ENCODE measurements around the gene SLC2A4RG. TPM values are rescaled to one million over a fixed set of nuclear protein-coding genes. Genes with fewer than 3 reads are reported as not detected.

SLC2A4RG gene
- total RNA-seq, 1 experiment from 2014 or later: 200 TPM

DNA sequence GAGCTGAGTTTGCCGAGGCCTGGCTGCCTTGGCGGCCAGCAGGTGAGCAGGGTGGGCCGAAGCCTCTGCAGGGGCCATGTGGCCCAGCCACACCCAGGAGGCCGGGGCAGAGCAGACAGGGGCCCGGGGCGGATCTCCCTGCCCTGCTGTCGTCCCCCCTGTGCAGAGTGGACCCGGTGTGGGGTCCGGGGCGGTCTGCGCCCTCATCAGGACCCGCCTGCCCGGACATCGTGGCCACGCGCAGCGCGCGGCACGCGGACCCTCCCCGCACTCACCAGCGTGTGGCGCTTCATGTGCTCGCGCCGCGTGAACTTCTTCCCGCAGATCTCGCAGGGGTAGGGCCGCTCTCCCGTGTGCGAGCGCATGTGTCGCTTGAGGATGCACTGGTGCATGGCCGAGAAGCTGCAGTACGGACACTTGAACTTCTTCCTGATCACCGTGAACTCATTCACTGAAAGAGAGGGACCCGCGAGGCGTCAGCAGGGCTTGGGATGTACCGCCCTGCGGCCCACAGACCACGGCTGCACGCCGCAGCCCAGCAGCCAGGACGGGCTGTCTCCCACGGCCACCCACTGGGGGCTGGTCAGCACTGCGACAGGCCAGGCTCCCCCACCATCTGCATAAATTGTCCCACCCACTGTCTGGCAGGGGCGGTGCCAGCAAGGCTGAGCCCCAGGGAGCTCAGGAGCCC is 13.0 kb downstream of the SLC2A4RG start:
- no peak for DNase-seq (ENCODE audit: low spot score)

DNA sequence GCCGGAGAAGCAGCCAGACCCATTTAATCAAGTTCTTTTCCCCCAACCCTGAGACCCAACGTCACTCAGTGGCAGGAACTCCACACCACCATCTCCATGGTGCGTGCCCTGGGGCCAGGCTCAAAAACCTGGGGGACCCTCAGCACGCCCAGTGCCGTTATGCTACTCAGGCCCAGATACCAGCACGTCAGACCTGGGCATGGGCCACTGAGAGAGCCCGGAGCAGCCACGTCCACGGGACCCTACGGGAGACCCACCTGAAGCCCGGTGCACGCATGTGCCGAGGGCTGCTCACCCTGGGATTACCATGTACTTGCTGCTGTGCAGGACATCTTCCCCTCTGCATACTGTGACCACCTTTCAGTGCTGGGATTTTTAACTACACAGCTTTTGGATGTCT is 13.8 kb downstream of the SLC2A4RG start:
- DNase-seq (ENCODE audit: low spot score): no peak

DNA sequence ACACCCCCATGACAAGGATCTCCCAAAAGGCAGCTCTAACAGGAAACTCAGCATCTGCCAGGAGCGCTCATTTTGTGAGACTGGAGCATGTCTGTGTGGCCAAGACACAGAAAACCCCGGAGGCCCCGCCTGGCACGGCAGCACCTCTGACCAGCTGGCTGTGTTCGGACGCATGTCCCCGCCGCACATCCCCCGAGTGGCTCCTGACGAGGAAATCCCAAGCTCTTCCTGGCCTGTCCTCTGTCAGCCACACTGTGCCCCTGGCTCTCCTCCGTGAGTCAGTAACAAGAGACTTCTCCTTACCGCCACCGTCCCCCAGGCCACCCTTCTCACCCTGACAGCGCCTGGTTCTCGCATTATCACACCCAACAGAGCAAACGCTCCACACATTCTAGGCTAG is 14.4 kb downstream of the SLC2A4RG start:
- no peak for DNase-seq (ENCODE audit: low spot score)

DNA sequence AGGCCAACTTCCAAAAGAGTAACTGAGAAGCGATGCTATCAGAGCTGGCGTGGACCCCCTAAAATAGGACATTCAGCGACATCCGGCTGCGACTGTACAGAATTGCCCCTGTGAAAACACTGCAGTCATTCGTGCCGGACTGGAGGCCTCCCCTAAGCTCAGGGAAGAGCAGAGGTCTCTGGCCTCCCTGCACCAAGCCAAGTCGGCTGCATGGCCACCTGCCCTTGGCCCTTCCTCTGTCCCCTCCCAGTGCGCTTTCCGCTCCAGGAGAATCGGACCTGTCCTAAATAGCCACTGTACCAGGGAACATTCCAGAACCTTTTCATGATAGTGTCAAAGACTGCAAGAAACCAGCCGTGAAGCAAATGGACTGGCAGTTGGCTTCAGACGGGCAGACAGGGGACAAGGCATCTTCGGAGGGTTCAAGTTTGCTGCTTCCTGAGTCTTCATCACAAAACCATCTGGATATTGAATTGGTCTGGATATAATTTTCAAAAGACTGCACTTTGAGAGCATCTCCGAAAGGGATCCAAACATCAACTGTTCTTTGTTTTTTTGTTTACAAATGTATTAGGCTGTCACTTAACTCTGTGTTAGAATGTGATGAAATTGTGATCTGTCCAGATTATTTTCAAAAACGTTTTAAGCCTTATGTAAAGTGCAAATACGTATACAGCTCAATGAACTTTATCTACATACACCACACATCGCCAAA is 16.5 kb downstream of the SLC2A4RG start:
- no peak for DNase-seq (ENCODE audit: low spot score)

DNA sequence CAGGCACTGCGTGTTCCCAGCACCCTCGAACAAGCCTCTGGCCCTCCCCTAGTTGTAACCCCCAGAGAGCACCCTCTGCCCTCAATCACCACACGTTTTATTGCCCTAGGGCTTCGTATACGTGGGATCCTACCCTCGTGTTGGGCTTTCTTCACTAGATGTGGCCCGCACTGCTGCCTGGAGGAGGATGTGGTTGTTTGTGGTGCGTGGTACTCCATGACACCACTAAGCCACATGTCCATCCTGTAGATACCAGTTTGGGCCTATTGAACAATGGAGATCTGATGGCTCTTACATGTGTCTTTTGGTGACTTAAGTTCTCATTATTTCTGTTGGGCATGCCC is 17.0 kb downstream of the SLC2A4RG start:
- no peak for DNase-seq (ENCODE audit: low spot score)

DNA sequence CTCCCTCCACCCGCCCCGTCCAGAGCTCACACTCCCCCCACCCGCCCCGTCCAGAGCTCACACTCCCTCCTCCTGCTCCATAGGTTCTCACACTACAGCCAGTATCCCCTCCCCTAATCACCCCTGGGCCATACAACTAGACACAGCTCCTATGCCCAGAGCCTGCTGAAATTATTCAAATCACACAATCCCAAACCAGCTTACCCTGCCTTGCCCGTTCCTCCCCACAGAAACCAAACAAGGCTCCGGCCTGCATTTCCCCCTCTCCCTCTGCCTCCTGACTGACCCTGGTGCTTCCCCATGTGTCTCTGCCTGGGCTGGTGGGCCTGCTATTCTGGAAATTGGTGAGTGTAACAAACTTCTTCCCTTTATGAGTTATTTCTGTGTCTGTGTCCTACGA is 18.6 kb downstream of the SLC2A4RG start:
- no peak for DNase-seq (ENCODE audit: low spot score)

DNA sequence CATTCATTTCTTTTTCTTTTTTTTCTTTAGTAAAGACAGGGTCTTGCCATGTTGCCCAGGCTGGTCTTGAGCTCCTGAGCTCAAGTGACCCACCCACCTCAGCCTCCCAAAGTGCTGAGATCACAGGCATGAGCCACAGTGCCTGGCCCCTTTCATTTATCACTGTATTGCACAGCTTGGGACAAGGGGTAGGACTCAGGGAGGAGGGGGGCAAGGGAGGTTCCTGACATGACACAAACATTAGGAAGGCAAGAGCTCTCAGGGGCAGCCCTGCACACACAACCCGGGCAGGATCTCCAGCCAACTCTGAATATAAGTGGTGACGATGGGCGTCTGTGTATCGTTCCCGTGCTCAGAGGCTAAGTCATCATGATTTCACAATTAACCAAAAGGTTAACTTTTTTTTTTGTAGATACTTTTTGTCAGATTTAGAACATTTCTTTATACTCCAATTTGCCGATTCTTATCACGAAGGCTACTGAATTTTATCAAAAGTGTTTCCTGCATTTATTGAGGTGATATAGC is 19.9 kb downstream of the SLC2A4RG start:
- no peak for DNase-seq (ENCODE audit: low spot score)

DNA sequence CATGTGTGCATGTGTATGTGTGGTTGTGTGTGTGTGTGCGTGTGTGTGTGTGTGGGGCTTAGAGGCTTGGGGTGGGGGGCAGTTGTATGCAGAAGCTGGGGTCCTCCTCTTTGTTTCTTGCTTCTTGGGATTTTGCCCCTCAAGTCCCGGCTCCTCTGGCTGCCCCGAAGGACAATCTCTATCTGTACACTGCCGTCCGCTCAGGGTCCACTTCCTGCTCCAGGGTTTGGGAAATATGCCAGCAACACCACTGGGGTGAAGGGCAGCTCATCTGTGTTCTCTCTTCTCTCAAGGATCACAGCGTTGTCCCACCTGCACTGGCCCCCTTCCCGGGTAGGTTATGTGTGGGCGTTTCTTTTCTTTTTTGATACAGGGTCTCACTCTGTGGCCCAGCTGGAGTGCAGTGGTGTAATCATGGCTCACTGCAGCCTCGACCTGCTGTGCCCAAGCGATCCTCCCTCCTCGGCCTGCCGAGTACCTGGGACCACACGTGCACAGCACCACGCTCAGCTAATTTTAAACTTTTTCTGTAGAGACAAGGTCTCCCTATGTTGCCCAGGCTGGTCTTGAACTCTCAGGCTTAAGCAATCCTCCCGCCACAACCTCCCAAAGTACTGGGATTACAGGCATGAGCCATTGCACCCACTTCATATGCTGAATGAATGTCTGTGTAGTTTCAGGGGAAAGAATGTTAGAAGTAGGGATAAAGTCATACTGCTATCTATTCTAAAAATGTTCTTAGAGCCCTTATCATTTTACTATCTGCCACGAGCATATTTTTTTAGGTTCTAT is 25.7 kb downstream of the SLC2A4RG start:
- DNase-seq (ENCODE audit: low spot score): no peak

DNA sequence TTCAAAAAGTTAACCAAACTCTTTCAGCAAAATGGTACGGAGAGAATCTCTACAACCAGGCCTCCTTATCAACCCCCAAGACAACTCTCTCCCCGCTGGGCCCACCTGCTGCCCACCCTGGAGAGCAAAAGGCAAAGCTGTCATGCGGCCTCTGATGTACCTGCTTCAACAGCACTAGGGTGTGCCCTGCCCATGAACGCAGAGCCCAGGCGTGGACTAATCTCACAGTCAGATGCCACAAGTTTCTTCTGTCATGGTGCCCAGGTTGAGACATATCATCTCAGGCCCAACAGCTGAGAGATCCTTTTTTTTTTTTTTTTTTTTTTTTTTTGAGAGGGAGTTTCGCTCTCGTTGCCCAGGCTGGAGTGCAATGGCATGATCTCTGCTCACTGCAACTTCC is 26.3 kb downstream of the SLC2A4RG start:
- no peak for DNase-seq (ENCODE audit: low spot score)

DNA sequence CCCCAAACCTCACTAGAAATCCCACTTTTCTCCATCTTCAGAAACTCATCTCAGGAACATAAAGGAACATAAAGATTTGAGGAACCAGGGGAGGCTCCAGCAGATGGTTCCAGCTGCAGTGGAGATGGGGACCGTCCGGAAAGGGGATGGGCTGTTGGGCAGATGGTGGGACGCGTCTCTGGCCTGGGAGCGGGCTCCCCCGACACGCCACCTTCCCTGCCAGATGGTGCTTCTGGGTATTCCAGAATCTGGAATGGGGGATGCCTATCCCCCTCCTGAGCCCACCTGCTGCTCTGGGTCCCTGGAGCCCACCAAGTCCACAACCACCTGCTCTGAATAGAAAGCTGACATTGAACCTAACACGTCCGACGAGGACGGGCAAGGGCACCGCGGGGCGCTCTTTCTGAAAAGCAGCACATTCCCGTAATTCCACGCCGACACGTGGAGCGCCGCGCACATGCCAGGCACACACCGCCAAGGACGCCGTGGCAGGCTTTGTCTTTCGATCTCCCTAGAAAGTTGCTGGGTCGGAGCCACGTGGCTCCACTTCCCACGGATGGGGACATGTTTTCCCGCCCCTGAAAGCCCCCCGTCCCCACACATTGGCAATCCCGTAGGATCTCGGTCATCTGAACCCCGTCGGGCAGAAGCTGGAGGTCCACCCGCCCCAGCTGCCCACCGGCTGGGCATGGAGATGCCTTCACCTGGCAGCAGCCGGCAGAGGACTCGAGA is 27.3 kb downstream of the SLC2A4RG start:
- DNase-seq (ENCODE audit: low spot score): no peak

DNA sequence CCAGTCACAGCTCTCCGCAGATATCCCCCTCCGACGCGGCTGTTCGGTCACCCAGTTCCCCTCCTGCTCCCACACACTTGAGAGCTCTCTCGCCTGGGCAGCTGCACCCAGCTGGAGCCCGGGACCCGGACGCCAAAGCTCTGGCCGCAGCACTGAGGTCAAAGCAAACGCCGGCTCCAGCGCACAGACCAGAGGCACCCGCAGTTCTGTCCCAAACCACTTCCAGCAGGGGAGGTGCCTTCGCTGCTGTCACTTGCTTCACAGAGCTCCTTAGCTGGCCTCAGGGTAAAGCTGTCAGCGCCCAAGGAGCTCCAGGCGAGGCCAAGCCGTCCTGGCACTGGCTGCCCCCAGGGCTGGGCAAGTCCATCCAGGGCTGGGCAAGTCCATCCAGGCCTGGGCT is 27.9 kb downstream of the SLC2A4RG start:
- no peak for DNase-seq (ENCODE audit: low spot score)

DNA sequence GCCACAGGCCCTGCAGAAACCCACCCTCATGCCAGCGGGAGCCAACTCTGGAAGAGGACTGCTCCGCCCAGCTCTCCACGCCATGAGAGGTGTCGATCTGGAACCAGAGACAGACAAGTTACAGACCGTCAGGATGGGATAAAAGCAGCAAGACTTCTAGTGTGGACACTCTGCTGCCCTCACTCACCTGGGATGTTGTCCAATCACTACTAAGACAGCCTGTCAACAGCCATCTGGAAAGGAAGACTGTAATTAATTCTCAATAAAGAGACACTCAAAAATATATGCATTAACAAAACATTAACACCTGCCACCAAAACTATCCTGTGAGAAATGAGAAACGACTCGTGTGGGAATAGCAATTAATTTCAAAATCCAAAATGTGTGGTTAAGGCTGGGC is 28.3 kb downstream of the SLC2A4RG start:
- no peak for DNase-seq (ENCODE audit: low spot score)

DNA sequence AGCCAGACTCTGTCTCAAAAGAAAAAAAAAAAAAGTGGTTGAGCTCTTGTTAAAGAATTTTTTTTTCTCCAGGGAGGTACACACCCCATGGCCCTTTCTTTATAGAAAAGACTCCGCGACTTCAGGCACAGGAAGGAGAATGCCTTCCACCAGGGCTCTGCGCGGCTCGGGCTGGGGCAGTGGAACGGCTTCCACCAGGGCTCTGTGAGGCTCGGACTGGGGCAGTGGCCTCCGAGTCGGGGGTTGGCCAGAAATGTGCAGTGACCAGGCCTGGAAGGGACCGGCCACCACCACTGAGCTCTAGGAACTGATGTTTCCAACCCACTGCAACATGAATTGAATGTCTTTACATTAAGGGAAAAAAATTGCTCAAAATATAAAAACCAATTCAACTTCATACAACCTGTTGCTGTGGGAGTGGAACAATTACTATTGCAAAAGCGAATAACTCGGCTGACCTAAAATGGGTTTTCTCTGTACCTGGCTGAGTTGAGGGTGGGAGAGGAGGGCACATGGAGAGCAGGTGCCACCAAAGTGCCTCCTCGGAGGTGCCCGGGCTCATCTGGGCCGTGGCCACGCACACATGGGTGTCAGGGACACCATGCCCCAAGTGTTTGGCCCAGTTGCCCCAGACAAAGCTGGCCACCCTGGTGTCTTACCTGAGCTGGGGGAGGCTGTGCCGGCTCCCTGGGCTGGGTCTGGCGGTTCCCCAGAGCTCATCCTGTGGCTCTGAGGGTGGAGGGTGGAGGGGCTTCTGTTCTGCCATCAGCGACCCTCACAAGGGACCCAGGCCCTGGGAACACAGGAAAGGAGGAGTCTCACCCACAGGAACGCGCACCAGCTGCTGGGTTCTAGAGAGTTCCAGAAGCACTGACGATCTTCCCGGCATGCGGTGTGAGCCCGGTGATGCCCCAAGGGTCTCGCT is 29.3 kb downstream of the SLC2A4RG start:
- no peak for DNase-seq (ENCODE audit: low spot score)

DNA sequence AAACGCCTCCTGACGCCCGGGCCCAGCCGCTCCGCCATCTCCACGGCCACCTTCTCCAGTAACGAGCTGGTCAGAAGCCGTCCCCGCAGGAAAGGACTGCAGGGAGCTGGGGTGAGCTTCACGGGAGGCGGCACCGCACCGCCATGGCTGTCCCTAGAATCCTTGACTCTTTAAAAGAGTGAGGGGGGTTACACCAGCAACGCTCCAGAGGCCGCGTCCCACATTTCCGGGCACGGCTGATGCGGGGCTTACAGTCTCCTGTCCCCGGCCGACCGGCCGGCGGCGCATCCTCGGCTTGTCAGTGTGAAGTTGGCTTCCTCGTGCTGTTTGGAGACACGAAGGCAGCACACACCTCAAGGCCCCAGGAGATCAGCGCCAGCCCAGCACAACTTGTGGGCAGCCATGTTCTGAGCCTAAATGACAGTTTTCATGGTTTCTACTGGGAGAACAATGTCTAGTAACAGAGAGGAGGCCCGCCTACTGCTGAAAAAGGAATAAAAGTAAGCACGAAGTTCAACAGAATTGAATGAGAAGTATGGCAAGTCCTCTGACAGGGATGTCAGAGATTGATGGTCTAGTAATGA is 30.4 kb downstream of the SLC2A4RG start:
- no peak for DNase-seq (ENCODE audit: low spot score)

DNA sequence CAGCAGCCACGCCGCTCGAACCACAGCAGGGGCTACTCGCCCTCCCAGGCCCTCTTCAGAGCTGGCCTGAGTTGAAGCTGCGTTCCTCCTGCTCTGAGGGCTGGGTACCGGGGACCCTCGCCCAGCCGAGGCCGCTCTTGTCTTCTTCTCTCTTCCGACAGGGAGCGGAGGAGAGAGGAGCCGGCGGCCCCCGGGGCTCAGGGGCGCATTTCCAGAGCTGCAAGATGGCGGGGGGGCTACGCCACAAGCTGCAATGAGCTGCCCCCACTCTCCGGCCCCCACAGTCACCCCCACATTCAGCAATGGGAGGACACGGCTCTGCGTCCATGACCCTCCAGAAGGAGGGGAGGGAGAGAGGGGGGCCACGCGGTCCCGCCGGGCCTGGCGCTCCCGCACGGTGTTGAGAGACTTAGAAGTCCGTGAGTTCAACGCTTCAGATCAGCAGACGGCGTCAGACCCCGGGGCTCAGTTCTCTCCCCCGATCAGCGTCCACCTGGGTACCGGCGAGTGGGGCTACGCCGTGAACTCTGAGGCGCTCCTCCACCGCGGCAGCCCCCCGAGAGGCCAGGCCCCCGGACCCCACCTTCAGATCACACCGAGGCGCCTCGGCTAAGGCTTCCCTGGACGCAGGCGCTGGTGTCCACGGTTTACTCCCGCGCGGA is 31.6 kb downstream of the SLC2A4RG start:
- DNase-seq (ENCODE audit: low spot score): no peak

DNA sequence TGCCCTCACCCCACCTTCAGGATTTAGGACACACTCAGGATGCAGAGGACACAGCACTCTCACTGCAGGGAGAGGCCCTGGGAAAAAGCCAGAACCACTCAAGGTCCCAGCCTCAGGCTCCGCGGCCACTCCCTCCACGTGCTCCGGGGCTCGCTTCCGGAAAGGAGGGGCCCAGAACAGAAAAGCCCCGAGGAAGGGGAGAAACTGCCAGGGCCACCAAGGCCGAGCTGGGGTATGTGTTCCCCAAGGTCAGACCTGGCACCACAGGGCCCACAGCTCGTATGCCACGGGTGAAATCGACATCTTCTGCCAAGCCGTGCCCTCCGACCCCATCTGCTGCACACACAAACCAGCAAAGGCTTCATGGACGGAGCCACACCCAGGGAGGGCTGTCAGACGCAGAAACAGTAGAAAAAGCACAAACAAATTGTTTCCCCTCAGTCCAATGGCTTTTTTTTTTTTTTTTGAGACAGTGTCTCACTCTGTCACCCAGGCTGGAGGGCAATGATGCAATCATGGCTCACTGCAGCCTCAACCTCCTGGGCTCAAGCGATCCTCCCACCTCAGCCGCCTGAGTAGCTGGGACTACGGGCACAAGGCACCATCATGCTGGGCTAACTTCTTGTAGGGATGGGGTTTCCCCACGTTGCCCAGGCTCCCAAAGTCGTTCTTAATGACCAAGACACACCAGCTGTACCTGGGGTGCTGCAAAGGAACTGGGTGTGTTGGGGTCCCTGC is 33.4 kb downstream of the SLC2A4RG start:
- DNase-seq (ENCODE audit: low spot score): no peak

DNA sequence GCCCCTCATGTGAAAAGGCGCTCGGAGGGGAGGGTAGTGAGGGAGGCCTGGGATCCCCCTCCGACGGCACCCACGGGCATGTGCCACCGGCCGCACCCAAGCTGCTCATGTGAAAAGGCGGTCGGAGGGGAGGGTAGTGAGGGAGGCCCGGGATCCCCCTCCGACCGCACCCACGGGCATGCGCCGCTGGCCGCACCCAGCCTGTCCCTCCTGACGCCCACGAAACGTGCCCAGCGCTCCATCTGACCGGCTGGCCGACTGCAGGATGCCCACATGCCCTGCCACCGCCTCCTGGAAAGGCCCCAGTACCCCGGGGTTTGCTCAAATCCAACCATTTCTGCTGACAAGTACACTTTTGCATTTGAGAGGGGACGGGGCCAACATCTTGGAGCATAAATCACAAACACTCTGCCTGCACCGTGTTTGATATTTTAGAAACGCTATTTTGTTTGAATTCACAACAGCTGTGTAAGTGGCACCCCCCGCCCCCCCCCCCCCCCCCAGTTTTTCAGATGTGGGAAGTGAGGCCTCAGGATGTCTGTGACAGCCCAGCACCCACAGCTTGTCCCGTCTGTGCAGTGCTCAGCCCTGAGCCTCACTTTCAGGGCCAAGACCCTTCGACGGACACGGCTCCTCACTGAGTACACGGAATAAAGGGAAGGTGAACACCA is 34.1 kb downstream of the SLC2A4RG start:
- no peak for DNase-seq (ENCODE audit: low spot score)

DNA sequence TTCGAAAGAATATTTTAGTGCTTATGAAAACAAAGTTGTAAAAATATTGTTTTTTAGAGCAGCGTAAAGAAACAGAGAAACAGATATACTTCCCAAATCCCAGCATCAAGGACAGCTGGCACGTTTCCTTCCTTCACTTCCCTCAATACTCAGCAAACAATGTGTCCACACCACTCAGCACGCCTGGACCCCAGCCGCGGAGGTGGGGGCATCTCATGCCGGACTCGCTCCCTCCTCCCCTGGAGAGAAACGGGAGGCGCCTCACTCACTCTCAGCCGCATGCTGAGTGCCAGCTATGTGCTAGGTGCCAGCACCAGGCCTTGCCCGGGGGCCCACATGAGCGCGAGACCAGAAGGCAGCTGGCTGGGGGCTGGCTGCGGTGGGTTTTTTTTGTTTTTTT is 34.7 kb downstream of the SLC2A4RG start:
- DNase-seq (ENCODE audit: low spot score): no peak
